ENCODE measurements around the gene PRUNE1. TPM values are rescaled to one million over a fixed set of nuclear protein-coding genes. Genes with fewer than 3 reads are reported as not detected.

The PRUNE1 gene
- total RNA-seq, 4 donors from 2014 or later, result 12.9 to 30.7 (median 22.9) TPM

- DNase-seq (ENCODE audit: low spot score in 2 of 2), result no peak
- no peak overlapping the region for H3K4me3 ChIP-seq (ENCODE audit: low read depth, poor library complexity, severe bottlenecking)
- TF ChIP-seq POLR2A (IDR thresholded peaks at IDR 0.05) (no peak), CTCF (IDR thresholded peaks at IDR 0.05) (no peak)
- intact Hi-C loops (cut with DNase I; ENCODE audit: low total_unique reads), result no loop called here
- WGBS, 2 donors, result 96% methylated on average over 2 of the region's 2 CpGs
Observed at GRCh38 chr1:150985179-150985825, 22.9 kb upstream of the PRUNE1 start.

GRCh38 chr1:150987924-150988323 is 20.3 kb upstream of the PRUNE1 start:
- H3K4me3 ChIP-seq (ENCODE audit: low read depth, poor library complexity, severe bottlenecking), result no peak overlapping the region
- 81 to 86% methylated on average over 7 of the region's 7 CpGs for WGBS, 2 donors
- no peak for DNase-seq (ENCODE audit: low spot score in 2 of 2)
- TF ChIP-seq POLR2A (IDR thresholded peaks at IDR 0.05) (no peak), CTCF (IDR thresholded peaks at IDR 0.05) (no peak)
- intact Hi-C loops (cut with DNase I; ENCODE audit: low total_unique reads), result no loop called here

GRCh38 chr1:150992626-150993025 is 15.6 kb upstream of the PRUNE1 start:
- no peak for DNase-seq (ENCODE audit: low spot score in 2 of 2)
- H3K4me3 ChIP-seq (ENCODE audit: low read depth, poor library complexity, severe bottlenecking), result no peak overlapping the region
- 68 to 77% methylated on average over 4 of the region's 4 CpGs for WGBS, 2 donors
- intact Hi-C loops (cut with DNase I; ENCODE audit: low total_unique reads), result loop anchor here (10.0 kb wide), 2 partner anchors 438 to 508 kb away; partner anchors contain the start of gene TARS2
- TF ChIP-seq POLR2A (IDR thresholded peaks at IDR 0.05) (no peak), CTCF (IDR thresholded peaks at IDR 0.05) (no peak)

GRCh38 chr1:150994248-150994647 is 14.0 kb upstream of the PRUNE1 start:
- TF ChIP-seq POLR2A (IDR thresholded peaks at IDR 0.05) (no peak), CTCF (IDR thresholded peaks at IDR 0.05) (no peak)
- DNase-seq (ENCODE audit: low spot score in 2 of 2), result no peak
- intact Hi-C loops (cut with DNase I; ENCODE audit: low total_unique reads), result loop anchor here (10.0 kb wide), 2 partner anchors 439 to 509 kb away; partner anchors contain the start of gene TARS2
- H3K4me3 ChIP-seq (ENCODE audit: low read depth, poor library complexity, severe bottlenecking), result no peak overlapping the region
- WGBS, 2 donors, result 79 to 87% methylated on average over 3 of the region's 3 CpGs

- no peak for DNase-seq (ENCODE audit: low spot score in 2 of 2)
- intact Hi-C loops (cut with DNase I; ENCODE audit: low total_unique reads), result loop anchor here (10.0 kb wide), 2 partner anchors 441 to 511 kb away; partner anchors contain the start of gene TARS2
- H3K4me3 ChIP-seq (ENCODE audit: low read depth, poor library complexity, severe bottlenecking), result no peak overlapping the region
- no peak for TF ChIP-seq POLR2A (IDR thresholded peaks at IDR 0.05)
- no peak for TF ChIP-seq CTCF (IDR thresholded peaks at IDR 0.05)
- WGBS, 2 donors, result 17 to 38% methylated on average over 4 of the region's 4 CpGs
Observed at GRCh38 chr1:150995460-150995859, 12.8 kb upstream of the PRUNE1 start.
